Neural progenitor cell (in vitro differentiated cells): ENCODE measurements around the gene CDK5. TPM values are rescaled to one million over a fixed set of nuclear protein-coding genes. Genes with fewer than 3 reads are reported as not detected.

Experiments used
- DNase-seq: peaks from one replicate; pipeline ENCODE4 v3.0.0-alpha.2; 2016; ENCODE audit warnings: low spot score
- H2AFZ ChIP-seq: fragments of 200-600 bp; sonication (generic); replicated peaks from 2 replicates; pipeline ENCODE4 v1.6.1; 2016; ENCODE audit warnings: antibody characterized with exemption
- H3F3A ChIP-seq: fragments of 200-600 bp; sonication (generic); 2 replicates; pipeline ENCODE4 v1.6.1; 2016; ENCODE audit warnings: antibody characterized with exemption, low read depth
- H3K27ac ChIP-seq: fragments of 200-600 bp; sonication (generic); 2 replicates; pipeline ENCODE4 v1.5.1; 2016; ENCODE audit warnings: mild to moderate bottlenecking
- H3K27me3 ChIP-seq: fragments of 200-600 bp; sonication (generic); 2 replicates; pipeline ENCODE4 v1.6.1; 2016; ENCODE audit warnings: mild to moderate bottlenecking, moderate library complexity
- H3K36me3 ChIP-seq: fragments of 200-600 bp; sonication (generic); 2 replicates; pipeline ENCODE4 v1.5.1; 2016
- H3K4me1 ChIP-seq: fragments of 200-600 bp; sonication (generic); 2 replicates; pipeline ENCODE4 v1.6.1; 2016; ENCODE audit warnings: mixed run types
- H3K4me2 ChIP-seq: fragments of 200-600 bp; sonication (generic); 2 replicates; pipeline ENCODE4 v1.6.1; 2016
- H3K4me3 ChIP-seq: fragments of 200-600 bp; sonication (generic); 2 replicates; pipeline ENCODE4 v1.5.1; 2016
- H3K79me2 ChIP-seq: fragments of 200-600 bp; sonication (generic); 2 replicates; pipeline ENCODE4 v1.6.1; 2016; ENCODE audit warnings: low read depth
- H3K9ac ChIP-seq: fragments of 200-600 bp; sonication (generic); 2 replicates; pipeline ENCODE4 v1.6.1; 2016
- H3K9me3 ChIP-seq: fragments of 200-600 bp; sonication (generic); 2 replicates; pipeline ENCODE4 v1.5.1; 2016; ENCODE audit warnings: low read depth
- H4K20me1 ChIP-seq: fragments of 200-600 bp; sonication (generic); 2 replicates; pipeline ENCODE4 v1.6.1; 2016; ENCODE audit warnings: low read depth
- H3K27ac Mint-ChIP-seq: 3 replicates; pipeline ENCODE4 v1.8.0; 2021; ENCODE audit warnings: mixed read lengths
- H3K27me3 Mint-ChIP-seq: 2 replicates; pipeline ENCODE4 v1.8.0; 2022; ENCODE audit warnings: low read depth, mild to moderate bottlenecking, inconsistent platforms, moderate library complexity, mixed read lengths; ENCODE audit not compliant: insufficient read depth
- H3K36me3 Mint-ChIP-seq: 3 replicates; pipeline ENCODE4 v1.8.0; 2021; ENCODE audit warnings: mixed read lengths
- H3K4me1 Mint-ChIP-seq: 3 replicates; pipeline ENCODE4 v1.8.0; 2021; ENCODE audit warnings: mixed read lengths
- H3K4me3 Mint-ChIP-seq: 3 replicates; pipeline ENCODE4 v1.8.0; 2021; ENCODE audit warnings: mild to moderate bottlenecking, moderate library complexity, mixed read lengths
- H3K9me3 Mint-ChIP-seq: 3 replicates; pipeline ENCODE4 v1.8.0; 2020; ENCODE audit warnings: mixed read lengths
- EZH2 ChIP-seq: fragments of 200-600 bp; sonication (generic); IDR thresholded peaks from 2 replicates; pipeline ENCODE4 v1.6.1; 2017; ENCODE audit warnings: antibody characterized with exemption, mild to moderate bottlenecking, moderate library complexity
- EZH2phosphoT487 ChIP-seq: fragments of 200-600 bp; sonication (generic); IDR thresholded peaks from 2 replicates; pipeline ENCODE4 v1.6.1; 2017; ENCODE audit warnings: antibody characterized with exemption
- total RNA-seq: library from RNA; depleted of rRNA; stranded (reverse); fragments of >200 nt; gene quantifications from 2 replicates; pipeline ENCODE4 v1.2.3, GENCODE V29; 2015; ENCODE audit warnings: low replicate concordance
- TF ChIP-seq, protein P1 (sequence below): fragments of 200-600 bp; sonication (generic); IDR thresholded peaks from 2 replicates; pipeline ENCODE4 v1.5.1; 2017; ENCODE audit warnings: antibody characterized with exemption, mild to moderate bottlenecking

Gene CDK5
- total RNA-seq, 1 donor from 2014 or later, result 8.1 TPM

GRCh38 chr7:151083071-151083823 is 25.6 kb upstream of the CDK5 start, which contains the start of gene TMUB1:
Gene TMUB1 (minus strand): TSS chr7:151083493. CDS start chr7:151082563, 930 bp downstream.
- Histone ChIP-seq H3F3A (peaks cover 66% of the 10 kb centered on the region), H3K27me3 (peaks cover 18% of the 10 kb centered on the region), H2AFZ (peak within 1 kb of the TSS; percentile 74), H3K4me2 (peak within 1 kb of the TSS; percentile 86), H4K20me1 (peaks cover 37% of the 10 kb centered on the region), H3K4me1 (peaks cover 44% of the 10 kb centered on the region), H3K27ac (no peak within 1 kb of the TSS), H3K79me2 (peaks cover 41% of the 10 kb centered on the region), H3K9ac (peak within 1 kb of the TSS; percentile 36), H3K9me3 (no peaks in the 10 kb centered on the region), H3K4me3 (peak within 1 kb of the TSS; percentile 96), H3K36me3 (no peaks in the 10 kb centered on the region)
- peak within 1 kb of the TSS; percentile 93 for H3K4me3 Mint-ChIP-seq
- peaks cover 18% of the 10 kb centered on the region for H3K27me3 Mint-ChIP-seq
- peaks cover 37% of the 10 kb centered on the region for H3K4me1 Mint-ChIP-seq
- peak; percentile 84 for DNase-seq
- no peak within 1 kb of the TSS for H3K27ac Mint-ChIP-seq
- H3K36me3 Mint-ChIP-seq, result peaks cover 4% of the 10 kb centered on the region
- TF ChIP-seq, protein P1, sequence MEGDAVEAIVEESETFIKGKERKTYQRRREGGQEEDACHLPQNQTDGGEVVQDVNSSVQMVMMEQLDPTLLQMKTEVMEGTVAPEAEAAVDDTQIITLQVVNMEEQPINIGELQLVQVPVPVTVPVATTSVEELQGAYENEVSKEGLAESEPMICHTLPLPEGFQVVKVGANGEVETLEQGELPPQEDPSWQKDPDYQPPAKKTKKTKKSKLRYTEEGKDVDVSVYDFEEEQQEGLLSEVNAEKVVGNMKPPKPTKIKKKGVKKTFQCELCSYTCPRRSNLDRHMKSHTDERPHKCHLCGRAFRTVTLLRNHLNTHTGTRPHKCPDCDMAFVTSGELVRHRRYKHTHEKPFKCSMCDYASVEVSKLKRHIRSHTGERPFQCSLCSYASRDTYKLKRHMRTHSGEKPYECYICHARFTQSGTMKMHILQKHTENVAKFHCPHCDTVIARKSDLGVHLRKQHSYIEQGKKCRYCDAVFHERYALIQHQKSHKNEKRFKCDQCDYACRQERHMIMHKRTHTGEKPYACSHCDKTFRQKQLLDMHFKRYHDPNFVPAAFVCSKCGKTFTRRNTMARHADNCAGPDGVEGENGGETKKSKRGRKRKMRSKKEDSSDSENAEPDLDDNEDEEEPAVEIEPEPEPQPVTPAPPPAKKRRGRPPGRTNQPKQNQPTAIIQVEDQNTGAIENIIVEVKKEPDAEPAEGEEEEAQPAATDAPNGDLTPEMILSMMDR, result no peak
- TF ChIP-seq EZH2phosphoT487 (no peak), EZH2 (no peak)
- no peaks in the 10 kb centered on the region for H3K9me3 Mint-ChIP-seq

GRCh38 chr7:151082141-151083070 is 24.7 kb upstream of the CDK5 start:
- H3K4me3 ChIP-seq, result peak overlapping the region; percentile 96
- H3K36me3 ChIP-seq, result no peaks in the 10 kb centered on the region
- H3K27ac ChIP-seq, result no peak overlapping the region
- no peak overlapping the region for H2AFZ ChIP-seq
- Mint-ChIP-seq H3K9me3 (no peaks in the 10 kb centered on the region), H3K4me3 (peak overlapping the region; percentile 88), H3K4me1 (peaks cover 37% of the 10 kb centered on the region), H3K27me3 (peaks cover 18% of the 10 kb centered on the region), H3K36me3 (peaks cover 4% of the 10 kb centered on the region), H3K27ac (no peak overlapping the region)
- H3K9ac ChIP-seq, result peak overlapping the region; percentile 36
- H3K9me3 ChIP-seq, result no peaks in the 10 kb centered on the region
- peaks cover 10% of the 10 kb centered on the region for H3K27me3 ChIP-seq
- peaks cover 38% of the 10 kb centered on the region for H3K4me1 ChIP-seq
- TF ChIP-seq, protein P1, result no peak
- TF ChIP-seq EZH2 (no peak), EZH2phosphoT487 (no peak)
- no peak for DNase-seq
- H3K79me2 ChIP-seq, result peaks cover 33% of the 10 kb centered on the region
- peak overlapping the region; percentile 86 for H3K4me2 ChIP-seq
- peaks cover 34% of the 10 kb centered on the region for H4K20me1 ChIP-seq
- peaks cover 65% of the 10 kb centered on the region for H3F3A ChIP-seq

- H3K9me3 Mint-ChIP-seq, result no peaks in the 10 kb centered on the region
- peak overlapping the region; percentile 96 for H3K4me3 ChIP-seq
- H3K4me3 Mint-ChIP-seq, result peak overlapping the region; percentile 92
- DNase-seq, result peak; percentile 58
- peaks cover 18% of the 10 kb centered on the region for H3K27me3 Mint-ChIP-seq
- peak overlapping the region; percentile 93 for H3K4me2 ChIP-seq
- H3K27ac ChIP-seq, result no peak overlapping the region
- H3K4me1 Mint-ChIP-seq, result peaks cover 37% of the 10 kb centered on the region
- H3K9ac ChIP-seq, result no peak overlapping the region
- H3K79me2 ChIP-seq, result peaks cover 26% of the 10 kb centered on the region
- no peaks in the 10 kb centered on the region for H3K36me3 ChIP-seq
- no peak overlapping the region for H2AFZ ChIP-seq
- peaks cover 4% of the 10 kb centered on the region for H3K36me3 Mint-ChIP-seq
- peaks cover 10% of the 10 kb centered on the region for H3K27me3 ChIP-seq
- peaks cover 38% of the 10 kb centered on the region for H3K4me1 ChIP-seq
- TF ChIP-seq EZH2 (no peak), EZH2phosphoT487 (no peak)
- TF ChIP-seq, protein P1, result no peak
- H3K27ac Mint-ChIP-seq, result no peak overlapping the region
- H3K9me3 ChIP-seq, result no peaks in the 10 kb centered on the region
- peaks cover 28% of the 10 kb centered on the region for H4K20me1 ChIP-seq
- peaks cover 64% of the 10 kb centered on the region for H3F3A ChIP-seq
Observed at GRCh38 chr7:151081170-151082101, 23.7 kb upstream of the CDK5 start.
